Activated T-helper 9 cell treated with anti-CD3 and anti-CD28 coated beads, Interleukin-2, amount 50 U/mL, for 16 hours (primary cell): ENCODE data around the gene PLPP6.

Experiments used
- DNase-seq: peaks from one replicate; pipeline ENCODE4 v3.0.0-alpha.2; 2020; ENCODE audit warnings: low read depth

The PLPP6 gene

GRCh38 chr9:4700091-4700490 lies 38.0 kb downstream of the PLPP6 start:
- no peak for DNase-seq

GRCh38 chr9:4700932-4701331 lies 38.8 kb downstream of the PLPP6 start:
- no peak for DNase-seq

GRCh38 chr9:4701526-4701925 lies 39.4 kb downstream of the PLPP6 start:
- no peak for DNase-seq

GRCh38 chr9:4704129-4704528 lies 42.0 kb downstream of the PLPP6 start:
- DNase-seq = no peak

GRCh38 chr9:4706021-4706420 lies 43.9 kb downstream of the PLPP6 start:
- no peak for DNase-seq

GRCh38 chr9:4706971-4707622 lies 45.0 kb downstream of the PLPP6 start:
- no peak for DNase-seq

- no peak for DNase-seq
Observed at GRCh38 chr9:4709380-4709779, 47.3 kb downstream of the PLPP6 start.

- DNase-seq = no peak
Observed at GRCh38 chr9:4713849-4714248, 51.8 kb downstream of the PLPP6 start.

GRCh38 chr9:4714266-4715016 lies 52.3 kb downstream of the PLPP6 start:
- no peak for DNase-seq
